Right lobe of liver (tissue), 6 donors: Measurements from ENCODE around the gene SNRNP200. TPM values are rescaled to one million over a fixed set of nuclear protein-coding genes. Genes with fewer than 3 reads are reported as not detected.
"Not testable (repeated sequence)": the region's sequence is repeated elsewhere in the genome, so short reads cannot be mapped to it uniquely, and the experiment has no call there.

Experiments used
- ATAC-seq, 4 donors: fragments of 200-7000 bp; cut with Tn5 transposase; one replicate each; pipeline ENCODE4 v1.9.1; 2020; ENCODE audit warnings: mild to moderate bottlenecking in 4 of 4, moderate library complexity in 4 of 4
- DNase-seq, 3 donors: peaks; one replicate each; pipeline ENCODE4 v3.0.0-alpha.2; 2020
- H3K27ac ChIP-seq, 3 donors: fragments of 200-600 bp; one replicate each; pipeline ENCODE4 v1.8.0; 2022
- H3K27me3 ChIP-seq, 2 donors: fragments of 200-600 bp; one replicate each; pipeline ENCODE4 v1.8.0; 2022
- H3K36me3 ChIP-seq, 4 donors: fragments of 200-600 bp; sonication (generic) in 1 of 4; one replicate each; pipeline versions ENCODE4 v1.5.1 to v1.8.0; 2017 to 2022; ENCODE audit warnings: control low read depth in 1 of 4
- H3K4me1 ChIP-seq, 4 donors: fragments of 200-600 bp; sonication (generic) in 1 of 4; one replicate each; pipeline versions ENCODE4 v1.5.1 to v1.8.0; 2017 to 2022; ENCODE audit warnings: control low read depth in 1 of 4
- H3K4me3 ChIP-seq, 3 donors: fragments of 200-600 bp; one replicate each; pipeline ENCODE4 v1.8.0; 2022
- H3K9me3 ChIP-seq, 4 donors: fragments of 200-600 bp; sonication (generic) in 1 of 4; one replicate each; pipeline versions ENCODE4 v1.5.1 to v1.8.0; 2017 to 2022; ENCODE audit warnings: control low read depth in 1 of 4
- CTCF ChIP-seq, 4 donors: fragments of 200-600 bp in 3 of 4; fragments of 450-650 bp in 1 of 4; IDR thresholded peaks; one replicate each; pipeline versions ENCODE4 v1.5.1 to v1.8.0; 2016 to 2022; ENCODE audit warnings: antibody characterized with exemption in 4 of 4, mild to moderate bottlenecking in 2 of 4
- POLR2A ChIP-seq: fragments of 450-650 bp; IDR thresholded peaks from one replicate; pipeline ENCODE4 v1.6.1; 2017; ENCODE audit warnings: antibody characterized with exemption, mild to moderate bottlenecking
- WGBS: methylation state at CpG from one replicate; pipeline ENCODE4 v1.1.6; 2018; ENCODE audit warnings: low coverage, low lambda C conversion rate; ENCODE audit not compliant: insufficient coverage; ENCODE audit errors: missing lambda C conversion rate; 5-methylcytosine and 5-hydroxymethylcytosine counted together
- intact Hi-C, 2 donors: fragments of 100-400 bp; cut with DNase I; formaldehyde crosslinking; loops; one replicate each; pipeline versions ENCODE4 v1.11.2 to v1.14.1; 2022
- total RNA-seq, 6 experiments: library from RNA; depleted of rRNA in 2 of 6; stranded (reverse); fragments of >200 nt in 2 of 6; fragmentation: NEBNext Ultra II Directional in 3 of 6; extraction: Animal tissue kit (Norgen Biotek cat#: 25700) in 3 of 6; gene quantifications; one replicate each; pipeline versions ENCODE4 v1.1.0 to v1.2.4, GENCODE V29; 2016 to 2023
- donor health status: DM: no; HTN: yes; CAD: no.
- donor health status: DM: no; HTN: no; CAD: no.
- donor health status: DM: no; HTN: no; CAD: no.
- donor health status: DM: no; HTN: yes; CAD: no.
- donor health status: DM: no; HTN: yes; CAD: no.

Gene SNRNP200
- total RNA-seq, 6 experiments from 2014 or later: 43.6 to 52.5 (median 46.8) TPM

GRCh38 chr2:96305979-96306308 lies 598 bp upstream of the SNRNP200 start:
- no peak for ATAC-seq
- intact Hi-C loops: no loop called here
- Histone ChIP-seq H3K27ac (peak overlapping the region; percentile 41 to 78 (median 70)), H3K4me3 (peak overlapping the region; percentile 75 to 93 (median 90)), H3K4me1 (peaks cover 0 to 17% (median 5%) of the 10 kb centered on the region in 4 donors), H3K27me3 (no peaks in the 10 kb centered on the region), H3K36me3 (peaks cover 0 to 33% (median 8%) of the 10 kb centered on the region in 4 donors), H3K9me3 (no peaks in the 10 kb centered on the region)
- WGBS: 21% methylated on average over 9 of the region's 9 CpGs
- TF ChIP-seq CTCF (IDR thresholded peaks at IDR 0.05): no peak
- DNase-seq: no peak

- Histone ChIP-seq H3K4me3 (peak overlapping the region; percentile 75 to 93 (median 90)), H3K4me1 (peaks cover 0 to 17% (median 5%) of the 10 kb centered on the region in 4 donors), H3K9me3 (no peaks in the 10 kb centered on the region), H3K27me3 (no peaks in the 10 kb centered on the region), H3K27ac (peak overlapping the region in 1 of 3 donors; percentile 70), H3K36me3 (peaks cover 0 to 46% (median 15%) of the 10 kb centered on the region in 4 donors)
- intact Hi-C loops: no loop called here
- no peak for DNase-seq
- no peak for ATAC-seq
- TF ChIP-seq CTCF (IDR thresholded peaks at IDR 0.05) (no peak), POLR2A (no peak)
- WGBS: 66% methylated on average over 11 of the region's 11 CpGs
Measured at GRCh38 chr2:96304606-96305005, 740 bp downstream of the SNRNP200 start.

GRCh38 chr2:96301865-96302264 lies 3.5 kb downstream of the SNRNP200 start:
- Histone ChIP-seq H3K36me3 (peaks cover 0 to 74% (median 27%) of the 10 kb centered on the region in 4 donors), H3K9me3 (no peaks in the 10 kb centered on the region), H3K4me1 (peaks cover 0 to 32% (median 16%) of the 10 kb centered on the region in 4 donors), H3K4me3 (no peak overlapping the region), H3K27me3 (no peaks in the 10 kb centered on the region), H3K27ac (no peak overlapping the region)
- ATAC-seq (no peak), DNase-seq (no peak)
- WGBS: 60% methylated on average over 1 of the region's 1 CpG
- intact Hi-C loops: no loop called here
- TF ChIP-seq POLR2A: no peak
- TF ChIP-seq CTCF (IDR thresholded peaks at IDR 0.05): no peak

- ATAC-seq: peak; percentile 78 to 90 (median 84)
- intact Hi-C loops: no loop called here
- H3K4me3 ChIP-seq: no peak overlapping the region
- H3K9me3 ChIP-seq: no peaks in the 10 kb centered on the region
- 45% methylated on average over 5 of the region's 5 CpGs for WGBS
- H3K27ac ChIP-seq: peak overlapping the region in 2 of 3 donors; percentile 58 to 87
- H3K36me3 ChIP-seq: peaks cover 5 to 99% (median 47%) of the 10 kb centered on the region in 4 donors
- peaks cover 0 to 33% (median 14%) of the 10 kb centered on the region in 4 donors for H3K4me1 ChIP-seq
- H3K27me3 ChIP-seq: no peaks in the 10 kb centered on the region
- no peak for TF ChIP-seq POLR2A
- no peak for TF ChIP-seq CTCF (IDR thresholded peaks at IDR 0.05)
- peak in 2 of 3 donors; percentile 62 to 77 for DNase-seq
Measured at GRCh38 chr2:96296925-96297324, 8.4 kb downstream of the SNRNP200 start.

GRCh38 chr2:96294271-96294670 lies 11.1 kb downstream of the SNRNP200 start:
- peak in 2 of 3 donors; percentile 56 to 59 for DNase-seq
- peaks cover 0 to 33% (median 14%) of the 10 kb centered on the region in 4 donors for H3K4me1 ChIP-seq
- H3K27me3 ChIP-seq, intact Hi-C loops, H3K9me3 ChIP-seq, H3K4me3 ChIP-seq: not testable (repeated sequence)
- ATAC-seq: peak in 2 of 4 donors; percentile 38 to 55
- H3K36me3 ChIP-seq: peaks cover 11 to 99% (median 62%) of the 10 kb centered on the region in 4 donors
- 47% methylated on average over 8 of the region's 8 CpGs for WGBS
- H3K27ac ChIP-seq: peak overlapping the region in 1 of 3 donors; percentile 10
